Bronchial epithelial cell (primary cell): Measurements from ENCODE around the gene CACNA2D3. TPM values are rescaled to one million over a fixed set of nuclear protein-coding genes. Genes with fewer than 3 reads are reported as not detected.

Source experiments
- DNase-seq: peaks from one replicate; pipeline ENCODE4 v3.0.0-alpha.2; 2010; ENCODE audit warnings: low read depth
- FAIRE-seq: peaks from 2 replicates; lab custom pipeline; 2011; peaks lifted over from hg19 to GRCh38; lab: Jason Lieb, UNC
- H3K27me3 ChIP-seq: 2 replicates; pipeline ENCODE4 v1.5.1; 2011; ENCODE audit warnings: low read length; ENCODE audit not compliant: control insufficient read depth, insufficient read depth
- H3K36me3 ChIP-seq: 2 replicates; pipeline ENCODE4 v1.5.1; 2011; ENCODE audit warnings: low read length; ENCODE audit not compliant: control insufficient read depth, insufficient read depth
- H3K4me3 ChIP-seq: 2 replicates; pipeline ENCODE4 v1.5.1; 2011; ENCODE audit warnings: mild to moderate bottlenecking, low read depth, low read length, control low read depth
- total RNA-seq: library from RNA; depleted of rRNA; stranded (reverse); fragments of >200 nt; gene quantifications from 2 replicates; pipeline ENCODE4 v1.2.1, GENCODE V29; 2014
- TF ChIP-seq, protein P1 (sequence below): IDR thresholded peaks from 2 replicates; pipeline ENCODE4 v1.5.1; 2011; ENCODE audit warnings: mild to moderate bottlenecking, moderate library complexity, low read length, control low read depth, inconsistent platforms; ENCODE audit not compliant: insufficient read depth, severe bottlenecking

CACNA2D3 gene
- total RNA-seq, 1 donor from 2014 or later = not detected

DNA sequence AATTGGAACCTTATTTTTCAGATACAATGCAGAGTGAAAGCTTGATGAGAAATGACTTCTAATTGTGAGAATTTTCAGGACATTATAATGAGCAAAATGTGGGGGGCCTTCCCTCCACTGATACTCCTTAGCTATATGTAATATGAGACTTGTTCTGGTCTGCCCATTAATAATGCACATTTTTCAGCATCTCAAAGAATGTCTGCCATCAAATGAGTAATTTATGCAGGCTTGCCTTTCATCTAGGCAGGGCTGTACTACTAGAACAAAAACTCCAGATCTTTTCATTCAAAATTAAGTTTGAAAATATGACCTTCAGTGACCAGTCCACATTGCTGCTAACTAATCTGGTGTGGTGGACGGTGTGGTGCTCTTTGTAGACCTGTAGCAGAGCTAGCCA, 678.1 kb downstream of the CACNA2D3 start:
- Histone ChIP-seq H3K27me3 (no peaks in the 10 kb centered on the region), H3K36me3 (no peaks in the 10 kb centered on the region), H3K4me3 (no peak overlapping the region)
- TF ChIP-seq, protein P1, sequence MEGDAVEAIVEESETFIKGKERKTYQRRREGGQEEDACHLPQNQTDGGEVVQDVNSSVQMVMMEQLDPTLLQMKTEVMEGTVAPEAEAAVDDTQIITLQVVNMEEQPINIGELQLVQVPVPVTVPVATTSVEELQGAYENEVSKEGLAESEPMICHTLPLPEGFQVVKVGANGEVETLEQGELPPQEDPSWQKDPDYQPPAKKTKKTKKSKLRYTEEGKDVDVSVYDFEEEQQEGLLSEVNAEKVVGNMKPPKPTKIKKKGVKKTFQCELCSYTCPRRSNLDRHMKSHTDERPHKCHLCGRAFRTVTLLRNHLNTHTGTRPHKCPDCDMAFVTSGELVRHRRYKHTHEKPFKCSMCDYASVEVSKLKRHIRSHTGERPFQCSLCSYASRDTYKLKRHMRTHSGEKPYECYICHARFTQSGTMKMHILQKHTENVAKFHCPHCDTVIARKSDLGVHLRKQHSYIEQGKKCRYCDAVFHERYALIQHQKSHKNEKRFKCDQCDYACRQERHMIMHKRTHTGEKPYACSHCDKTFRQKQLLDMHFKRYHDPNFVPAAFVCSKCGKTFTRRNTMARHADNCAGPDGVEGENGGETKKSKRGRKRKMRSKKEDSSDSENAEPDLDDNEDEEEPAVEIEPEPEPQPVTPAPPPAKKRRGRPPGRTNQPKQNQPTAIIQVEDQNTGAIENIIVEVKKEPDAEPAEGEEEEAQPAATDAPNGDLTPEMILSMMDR = no peak
- no peak for DNase-seq
- no peak for FAIRE-seq

DNA sequence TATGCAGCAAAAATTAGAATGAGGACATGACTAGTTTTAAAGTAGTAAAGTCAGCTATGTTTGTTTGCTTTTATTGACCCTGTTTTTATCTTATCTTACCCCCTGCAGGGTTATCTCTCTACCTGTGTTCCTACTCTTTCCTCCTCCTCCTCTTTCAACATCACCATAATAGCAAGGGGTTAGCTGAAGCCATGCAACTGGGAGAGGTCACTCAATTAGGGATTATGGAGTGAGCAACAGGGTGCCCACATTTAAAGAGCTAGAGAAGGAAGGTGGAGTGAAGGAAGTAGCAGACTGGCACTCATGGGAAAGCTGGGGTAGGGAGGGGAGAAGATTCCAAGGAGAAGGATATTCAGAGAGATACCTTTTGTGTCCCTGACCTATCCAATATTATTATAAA, 679.6 kb downstream of the CACNA2D3 start:
- no peaks in the 10 kb centered on the region for H3K36me3 ChIP-seq
- H3K27me3 ChIP-seq = no peaks in the 10 kb centered on the region
- H3K4me3 ChIP-seq = no peak overlapping the region
- DNase-seq = no peak
- TF ChIP-seq, protein P1 = no peak
- FAIRE-seq = no peak

DNA sequence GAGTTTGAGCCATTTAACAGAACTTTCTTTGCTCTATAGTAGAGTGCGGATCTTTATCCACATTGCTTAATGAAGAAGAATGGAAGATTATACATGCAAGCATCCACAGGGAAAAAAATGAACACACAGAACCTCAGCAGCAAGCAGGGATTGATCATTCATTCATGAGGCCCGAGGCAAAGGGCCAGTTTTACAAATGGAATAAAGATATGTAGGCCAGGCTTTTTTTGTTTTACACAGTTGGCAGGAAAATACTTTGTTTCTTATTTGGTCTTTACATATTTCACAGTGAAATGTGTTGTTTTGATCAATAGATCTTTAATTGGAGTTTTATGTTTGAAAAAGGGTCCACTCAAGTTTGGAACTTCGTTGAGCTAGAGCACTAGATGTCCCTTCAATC, 688.0 kb downstream of the CACNA2D3 start:
- Histone ChIP-seq H3K36me3 (no peaks in the 10 kb centered on the region), H3K27me3 (no peaks in the 10 kb centered on the region), H3K4me3 (no peak overlapping the region)
- TF ChIP-seq, protein P1 = no peak
- no peak for DNase-seq
- FAIRE-seq = no peak

DNA sequence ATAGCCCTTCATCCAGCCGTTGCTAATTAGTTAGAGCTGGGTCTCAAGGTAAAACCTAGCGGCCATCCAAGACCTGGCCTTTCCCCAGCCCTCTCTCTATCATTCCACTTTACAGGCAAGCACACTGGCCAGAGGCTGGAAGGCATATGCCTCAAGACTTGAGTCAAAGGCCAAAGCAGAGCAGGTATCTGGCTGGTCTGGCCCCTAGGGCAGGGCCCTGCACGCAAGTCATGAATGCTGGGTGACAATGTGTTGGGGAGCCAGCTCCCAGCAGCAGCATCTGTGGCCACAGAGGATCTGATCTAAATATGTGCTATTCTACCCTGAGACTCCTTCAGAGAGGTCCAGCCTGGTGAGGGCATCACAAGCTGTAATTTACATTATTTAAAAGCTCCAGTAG, 691.9 kb downstream of the CACNA2D3 start:
- DNase-seq = no peak
- Histone ChIP-seq H3K36me3 (no peaks in the 10 kb centered on the region), H3K27me3 (no peaks in the 10 kb centered on the region), H3K4me3 (no peak overlapping the region)
- TF ChIP-seq, protein P1 = no peak
- FAIRE-seq = no peak

DNA sequence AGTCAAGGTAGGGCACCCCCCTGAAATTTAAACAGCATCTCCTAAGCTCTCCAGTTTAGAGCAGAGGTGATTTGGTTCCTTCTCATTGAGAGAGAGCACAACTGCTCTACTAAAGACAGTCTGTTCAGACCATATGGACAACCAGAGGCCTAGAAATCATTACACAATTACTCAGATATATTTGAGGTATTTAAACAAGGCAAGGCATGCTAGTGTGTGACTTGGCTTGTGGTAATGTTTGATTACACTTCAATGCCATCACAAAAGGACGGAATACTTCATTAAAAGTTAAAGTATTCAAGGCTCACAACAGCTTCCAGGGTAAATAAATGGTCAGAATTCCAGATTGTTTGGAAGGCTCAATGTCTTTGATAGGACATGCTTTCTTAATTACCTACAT, 695.3 kb downstream of the CACNA2D3 start:
- Histone ChIP-seq H3K27me3 (no peaks in the 10 kb centered on the region), H3K4me3 (no peak overlapping the region), H3K36me3 (no peaks in the 10 kb centered on the region)
- FAIRE-seq (no peak), DNase-seq (peak; percentile 67)
- TF ChIP-seq, protein P1 = no peak

DNA sequence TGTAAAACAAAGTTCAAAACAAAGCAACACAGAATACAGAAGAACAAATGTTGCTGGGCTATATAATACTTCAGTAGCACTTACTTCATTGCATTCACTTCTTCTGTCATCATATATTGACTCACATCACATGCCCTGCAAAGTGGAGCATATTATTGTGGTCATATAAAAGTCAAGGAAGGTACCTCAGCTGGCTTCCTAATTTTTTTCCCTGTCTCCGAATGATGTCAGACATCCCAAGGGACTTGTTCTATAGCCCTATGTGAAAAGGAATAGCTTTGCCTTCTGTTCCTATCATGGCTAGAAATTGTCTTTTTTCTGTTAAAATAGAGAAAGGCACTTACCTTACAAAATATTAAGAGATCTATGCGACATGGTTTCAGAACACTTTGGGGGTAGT, 696.1 kb downstream of the CACNA2D3 start:
- Histone ChIP-seq H3K36me3 (no peaks in the 10 kb centered on the region), H3K4me3 (no peak overlapping the region), H3K27me3 (no peaks in the 10 kb centered on the region)
- FAIRE-seq (no peak), DNase-seq (no peak)
- TF ChIP-seq, protein P1 = no peak
